Ectodermal cell (in vitro differentiated cells): ENCODE data around the gene RAB36.

Source experiments
- H3K27ac ChIP-seq: 2 replicates; pipeline ENCODE4 v1.7.0; 2013; ENCODE audit warnings: mild to moderate bottlenecking, low read depth, low read length; ENCODE audit not compliant: insufficient read depth, poor library complexity, severe bottlenecking
- H3K27me3 ChIP-seq: 2 replicates; pipeline ENCODE4 v1.7.0; 2013; ENCODE audit warnings: mild to moderate bottlenecking, low read length; ENCODE audit not compliant: insufficient read depth, control insufficient read depth, poor library complexity, severe bottlenecking
- H3K36me3 ChIP-seq: one replicate; pipeline ENCODE4 v1.7.0; 2013; ENCODE audit warnings: low read length; ENCODE audit not compliant: control insufficient read depth, insufficient read depth
- H3K4me1 ChIP-seq: one replicate; pipeline ENCODE4 v1.7.0; 2013; ENCODE audit warnings: low read length; ENCODE audit not compliant: control insufficient read depth, insufficient read depth
- H3K4me3 ChIP-seq: 2 replicates; pipeline ENCODE4 v1.7.0; 2013; ENCODE audit warnings: low read depth, low read length, control low read depth; ENCODE audit not compliant: insufficient read depth
- H3K9me3 ChIP-seq: 2 replicates; pipeline ENCODE4 v1.7.0; 2013; ENCODE audit warnings: mild to moderate bottlenecking, low read length, moderate library complexity; ENCODE audit not compliant: control insufficient read depth
- WGBS, 2 experiments: methylation state at CpG; one replicate each; pipeline ENCODE4 v1.1.7; 2013; ENCODE audit warnings: missing lambda C conversion rate in 2 of 2; 5-methylcytosine and 5-hydroxymethylcytosine counted together

Gene RAB36

GRCh38 chr22:23193196-23193827 lies 48.0 kb downstream of the RAB36 start:
- H3K4me1 ChIP-seq: peaks cover 2% of the 10 kb centered on the region
- H3K36me3 ChIP-seq: no peaks in the 10 kb centered on the region
- no peaks in the 10 kb centered on the region for H3K9me3 ChIP-seq
- H3K27ac ChIP-seq: no peak overlapping the region
- H3K27me3 ChIP-seq: no peaks in the 10 kb centered on the region
- 94 to 97% methylated on average over 5 of the region's 5 CpGs for WGBS, 2 experiments
- no peak overlapping the region for H3K4me3 ChIP-seq

GRCh38 chr22:23193882-23194281 lies 48.6 kb downstream of the RAB36 start:
- H3K27me3 ChIP-seq: no peaks in the 10 kb centered on the region
- no peaks in the 10 kb centered on the region for H3K36me3 ChIP-seq
- 93 to 95% methylated on average over 5 of the region's 5 CpGs for WGBS, 2 experiments
- H3K27ac ChIP-seq: no peak overlapping the region
- peaks cover 5% of the 10 kb centered on the region for H3K4me1 ChIP-seq
- no peak overlapping the region for H3K4me3 ChIP-seq
- H3K9me3 ChIP-seq: no peaks in the 10 kb centered on the region

GRCh38 chr22:23196165-23196564 lies 50.9 kb downstream of the RAB36 start:
- H3K9me3 ChIP-seq: no peaks in the 10 kb centered on the region
- no peak overlapping the region for H3K4me3 ChIP-seq
- H3K27ac ChIP-seq: no peak overlapping the region
- WGBS, 2 experiments: 89 to 90% methylated on average over 11 of the region's 11 CpGs
- H3K27me3 ChIP-seq: no peaks in the 10 kb centered on the region
- H3K4me1 ChIP-seq: peaks cover 12% of the 10 kb centered on the region
- no peaks in the 10 kb centered on the region for H3K36me3 ChIP-seq

- WGBS, 2 experiments: 95 to 96% methylated on average over 8 of the region's 8 CpGs
- Histone ChIP-seq H3K27ac (no peak overlapping the region), H3K36me3 (no peaks in the 10 kb centered on the region), H3K4me1 (peaks cover 12% of the 10 kb centered on the region), H3K9me3 (no peaks in the 10 kb centered on the region), H3K27me3 (no peaks in the 10 kb centered on the region), H3K4me3 (no peak overlapping the region)
Observed at GRCh38 chr22:23197836-23198235, 52.6 kb downstream of the RAB36 start.

- WGBS, 2 experiments: 34 to 39% methylated on average over 8 of the region's 8 CpGs
- Histone ChIP-seq H3K4me1 (peaks cover 12% of the 10 kb centered on the region), H3K27me3 (no peaks in the 10 kb centered on the region), H3K9me3 (no peaks in the 10 kb centered on the region), H3K36me3 (no peaks in the 10 kb centered on the region), H3K27ac (peak overlapping the region; percentile 75), H3K4me3 (no peak overlapping the region)
Observed at GRCh38 chr22:23199159-23199558, 53.9 kb downstream of the RAB36 start.

GRCh38 chr22:23200898-23201297 lies 55.6 kb downstream of the RAB36 start:
- Histone ChIP-seq H3K4me3 (no peak overlapping the region), H3K36me3 (peaks cover 3% of the 10 kb centered on the region), H3K9me3 (no peaks in the 10 kb centered on the region), H3K27me3 (no peaks in the 10 kb centered on the region), H3K27ac (no peak overlapping the region), H3K4me1 (peaks cover 12% of the 10 kb centered on the region)
- WGBS, 2 experiments: 94 to 95% methylated on average over 5 of the region's 5 CpGs

- Histone ChIP-seq H3K4me1 (peaks cover 12% of the 10 kb centered on the region), H3K9me3 (no peaks in the 10 kb centered on the region), H3K4me3 (no peak overlapping the region), H3K36me3 (peaks cover 5% of the 10 kb centered on the region), H3K27ac (no peak overlapping the region), H3K27me3 (no peaks in the 10 kb centered on the region)
- WGBS, 2 experiments: 88 to 91% methylated on average over 4 of the region's 4 CpGs
Observed at GRCh38 chr22:23202812-23203451, 57.7 kb downstream of the RAB36 start.

- H3K9me3 ChIP-seq: no peaks in the 10 kb centered on the region
- peaks cover 11% of the 10 kb centered on the region for H3K4me1 ChIP-seq
- no peaks in the 10 kb centered on the region for H3K27me3 ChIP-seq
- WGBS, 2 experiments: 91 to 94% methylated on average over 7 of the region's 7 CpGs
- no peak overlapping the region for H3K27ac ChIP-seq
- no peak overlapping the region for H3K4me3 ChIP-seq
- peaks cover 5% of the 10 kb centered on the region for H3K36me3 ChIP-seq
Observed at GRCh38 chr22:23203452-23204124, 58.3 kb downstream of the RAB36 start.

GRCh38 chr22:23204125-23204488 lies 58.8 kb downstream of the RAB36 start:
- Histone ChIP-seq H3K9me3 (no peaks in the 10 kb centered on the region), H3K4me1 (peaks cover 5% of the 10 kb centered on the region), H3K36me3 (peaks cover 5% of the 10 kb centered on the region), H3K27me3 (no peaks in the 10 kb centered on the region), H3K4me3 (no peak overlapping the region), H3K27ac (no peak overlapping the region)
- 95% methylated on average over 11 of the region's 11 CpGs for WGBS, 2 experiments

GRCh38 chr22:23204541-23205157 lies 59.4 kb downstream of the RAB36 start:
- H3K36me3 ChIP-seq: peaks cover 5% of the 10 kb centered on the region
- WGBS, 2 experiments: 94 to 95% methylated on average over 11 of the region's 11 CpGs

More at GRCh38 chr22:23204541-23205157, 59.4 kb downstream of the RAB36 start:
- no peaks in the 10 kb centered on the region for H3K27me3 ChIP-seq
- no peak overlapping the region for H3K4me3 ChIP-seq
- no peaks in the 10 kb centered on the region for H3K4me1 ChIP-seq
- H3K9me3 ChIP-seq: no peaks in the 10 kb centered on the region
- no peak overlapping the region for H3K27ac ChIP-seq
